Lung (tissue), 12 donors: ENCODE measurements around the gene PRDM16. TPM values are rescaled to one million over a fixed set of nuclear protein-coding genes. Genes with fewer than 3 reads are reported as not detected.

Experiments used
- ATAC-seq: fragments of 200-7000 bp; cut with Tn5 transposase; one replicate; pipeline ENCODE4 v1.9.1; 2020; ENCODE audit warnings: moderate number of reproducible peaks; ENCODE audit not compliant: insufficient read depth, low FRiP score
- DNase-seq, 3 donors: peaks; one replicate each; pipeline ENCODE4 v3.0.0-alpha.2; 2013 to 2017
- H3K27ac ChIP-seq, 2 donors: one replicate each; pipeline ENCODE4 v1.5.1; 2013; ENCODE audit warnings: mild to moderate bottlenecking in 2 of 2, moderate library complexity in 2 of 2, control low read depth in 1 of 2, inconsistent platforms in 1 of 2, low read depth in 1 of 2, low read length in 1 of 2
- H3K27me3 ChIP-seq, 3 donors: one replicate each; pipeline ENCODE4 v1.5.1; 2013; ENCODE audit warnings: low read length in 2 of 3; ENCODE audit not compliant: control insufficient read depth in 3 of 3, insufficient read depth in 3 of 3
- H3K36me3 ChIP-seq, 4 donors: one replicate each; pipeline ENCODE4 v1.5.1; 2013; ENCODE audit warnings: low read length in 4 of 4, mild to moderate bottlenecking in 1 of 4, moderate library complexity in 1 of 4; ENCODE audit not compliant: control insufficient read depth in 4 of 4, insufficient read depth in 4 of 4
- H3K4me1 ChIP-seq, 5 donors: one replicate each; pipeline ENCODE4 v1.5.1; 2013; ENCODE audit warnings: low read length in 5 of 5, mild to moderate bottlenecking in 2 of 5, moderate library complexity in 1 of 5; ENCODE audit not compliant: control insufficient read depth in 5 of 5, insufficient read depth in 5 of 5
- H3K4me3 ChIP-seq: one replicate; pipeline ENCODE4 v1.5.1; 2013; ENCODE audit warnings: mild to moderate bottlenecking, control low read depth, moderate library complexity
- H3K9ac ChIP-seq, 2 donors: one replicate each; pipeline ENCODE4 v1.5.1; 2013; ENCODE audit warnings: low read length in 2 of 2, control low read depth in 1 of 2; ENCODE audit not compliant: insufficient read depth in 1 of 2
- H3K9me3 ChIP-seq, 4 donors: one replicate each; pipeline ENCODE4 v1.5.1; 2013; ENCODE audit warnings: low read length in 3 of 4, mild to moderate bottlenecking in 1 of 4, moderate library complexity in 1 of 4; ENCODE audit not compliant: control insufficient read depth in 4 of 4, insufficient read depth in 3 of 4
- WGBS, 2 donors: extraction: QIAGEN DNeasy Blood & Tissue Kit; methylation state at CpG; one replicate each; pipeline ENCODE4 v1.1.7; 2013; 5-methylcytosine and 5-hydroxymethylcytosine counted together
- polyA plus RNA-seq, 2 donors: library from polyadenylated mRNA; stranded (reverse); fragments of 200-250 nt; gene quantifications; one replicate each; pipeline ENCODE4 v1.2.1, GENCODE V29; 2013
- total RNA-seq, 2 donors: library from RNA; depleted of rRNA in 1 of 2; stranded (reverse); fragments of >200 nt in 1 of 2; gene quantifications; one replicate each; pipeline ENCODE4 v1.2.1, GENCODE V29; 2014 to 2021
- TF ChIP-seq, protein P1 (sequence below): IDR thresholded peaks from 2 replicates; pipeline ENCODE4 v1.5.1; 2012; ENCODE audit warnings: mild to moderate bottlenecking; ENCODE audit errors: control extremely low read depth, extremely low read depth
- donor health status: control.
- donor health status: control.
- donor health status: Bipolar disorder and iron deficiency.
- donor health status: healthy.
- donor health status: DM: yes; HTN: yes; CAD: no.

The PRDM16 gene
- total and polyA plus RNA-seq, 4 donors: 2.4 to 36.5 (median 13.1) TPM

DNA sequence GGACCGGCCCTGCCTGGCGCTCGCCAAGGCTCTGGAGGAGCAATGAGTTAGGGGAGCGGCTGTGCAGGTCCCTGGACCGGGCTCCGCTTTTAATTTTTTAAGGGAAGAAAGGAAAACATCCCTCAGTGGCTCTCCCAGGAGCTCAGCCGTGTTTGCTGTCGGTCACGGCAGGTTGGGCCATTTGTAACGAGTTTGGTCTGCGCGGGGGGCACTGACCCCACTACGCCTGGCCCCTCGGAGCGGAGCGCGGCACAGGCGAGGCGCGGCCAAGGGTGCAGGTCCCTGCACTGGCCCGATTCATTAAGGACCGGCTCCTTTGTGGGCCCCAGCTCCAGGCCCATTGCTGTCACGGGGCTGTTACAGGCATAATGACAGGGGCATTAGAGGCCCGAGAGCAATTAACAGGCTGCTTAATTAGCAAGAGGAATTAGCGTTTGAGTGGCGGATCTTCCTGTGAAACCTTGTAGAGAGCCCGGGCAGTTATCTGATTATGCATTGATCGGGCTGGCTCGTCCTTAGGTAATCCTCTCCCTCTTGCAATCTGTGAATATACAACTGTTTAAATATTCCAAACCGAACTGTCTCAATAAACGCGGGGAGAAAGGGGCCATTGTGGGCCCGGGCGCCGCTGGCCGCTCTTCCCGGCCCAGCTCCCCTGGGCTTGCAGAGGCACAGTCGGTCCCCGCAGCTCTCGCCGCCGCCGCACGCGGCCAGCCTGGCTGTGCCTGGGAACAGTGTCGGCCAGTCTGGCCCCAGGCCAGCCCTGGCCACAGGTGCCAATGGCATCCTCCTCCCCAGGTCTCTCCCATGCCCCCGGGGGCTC is 56.8 kb downstream of the PRDM16 start:
- H3K36me3 ChIP-seq: no peaks in the 10 kb centered on the region
- H3K9me3 ChIP-seq: no peaks in the 10 kb centered on the region
- no peak overlapping the region for H3K9ac ChIP-seq
- no peak overlapping the region for H3K27ac ChIP-seq
- WGBS, 2 donors: 91% methylated on average over 47 of the region's 47 CpGs
- no peak for ATAC-seq
- TF ChIP-seq, protein P1, sequence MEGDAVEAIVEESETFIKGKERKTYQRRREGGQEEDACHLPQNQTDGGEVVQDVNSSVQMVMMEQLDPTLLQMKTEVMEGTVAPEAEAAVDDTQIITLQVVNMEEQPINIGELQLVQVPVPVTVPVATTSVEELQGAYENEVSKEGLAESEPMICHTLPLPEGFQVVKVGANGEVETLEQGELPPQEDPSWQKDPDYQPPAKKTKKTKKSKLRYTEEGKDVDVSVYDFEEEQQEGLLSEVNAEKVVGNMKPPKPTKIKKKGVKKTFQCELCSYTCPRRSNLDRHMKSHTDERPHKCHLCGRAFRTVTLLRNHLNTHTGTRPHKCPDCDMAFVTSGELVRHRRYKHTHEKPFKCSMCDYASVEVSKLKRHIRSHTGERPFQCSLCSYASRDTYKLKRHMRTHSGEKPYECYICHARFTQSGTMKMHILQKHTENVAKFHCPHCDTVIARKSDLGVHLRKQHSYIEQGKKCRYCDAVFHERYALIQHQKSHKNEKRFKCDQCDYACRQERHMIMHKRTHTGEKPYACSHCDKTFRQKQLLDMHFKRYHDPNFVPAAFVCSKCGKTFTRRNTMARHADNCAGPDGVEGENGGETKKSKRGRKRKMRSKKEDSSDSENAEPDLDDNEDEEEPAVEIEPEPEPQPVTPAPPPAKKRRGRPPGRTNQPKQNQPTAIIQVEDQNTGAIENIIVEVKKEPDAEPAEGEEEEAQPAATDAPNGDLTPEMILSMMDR: no peak
- H3K4me3 ChIP-seq: no peak overlapping the region
- H3K27me3 ChIP-seq: no peaks in the 10 kb centered on the region
- peaks cover 5 to 55% (median 25%) of the 10 kb centered on the region in 5 donors for H3K4me1 ChIP-seq
- no peak for DNase-seq

DNA sequence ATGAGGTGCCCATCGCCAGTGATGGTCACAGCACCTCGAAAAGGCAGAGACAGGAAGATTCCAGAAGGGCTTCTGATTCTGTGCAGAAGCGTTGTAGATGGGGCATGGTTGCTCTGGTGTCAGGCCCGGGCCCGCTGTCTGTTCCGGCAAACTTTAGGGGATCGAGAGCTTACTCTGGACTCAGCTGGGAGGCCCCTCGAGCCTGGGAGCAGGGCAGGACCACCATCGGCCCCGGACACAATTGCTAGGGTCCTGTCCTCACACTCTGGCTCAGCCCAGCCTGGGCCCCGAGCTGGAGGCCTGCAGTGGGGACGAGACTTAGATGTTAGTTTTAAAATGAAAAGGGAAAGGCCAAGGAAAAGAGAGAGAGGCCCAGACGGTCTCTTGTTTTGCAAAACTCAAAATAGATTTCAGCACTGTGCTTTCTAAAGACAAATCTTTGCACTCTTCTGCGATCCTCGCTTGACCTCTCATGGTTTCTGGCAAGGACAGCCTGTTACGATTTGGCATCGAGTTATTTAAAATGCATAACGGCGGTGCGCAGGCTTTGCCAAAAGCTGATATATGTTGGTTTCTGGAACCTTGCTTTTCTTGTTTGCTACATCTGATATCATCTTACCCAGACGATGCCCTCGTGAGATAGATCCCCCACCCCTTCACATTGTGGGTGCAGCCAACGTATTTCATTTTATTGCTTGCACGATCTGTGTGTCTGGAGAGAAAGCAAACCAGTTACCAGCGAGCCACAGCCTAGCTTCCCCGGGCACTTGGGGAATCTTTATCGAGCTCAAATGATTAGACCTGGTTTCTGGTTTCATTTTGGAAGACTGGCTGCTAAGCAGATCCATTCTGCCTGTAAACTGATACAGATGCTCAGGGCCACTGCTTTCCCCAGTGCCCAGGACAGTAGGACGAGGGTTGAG is 58.0 kb downstream of the PRDM16 start:
- Histone ChIP-seq H3K36me3 (no peaks in the 10 kb centered on the region), H3K27ac (peak overlapping the region; percentile 27 to 71), H3K4me3 (no peak overlapping the region), H3K27me3 (no peaks in the 10 kb centered on the region), H3K9ac (no peak overlapping the region), H3K9me3 (no peaks in the 10 kb centered on the region), H3K4me1 (peaks cover 5 to 52% (median 25%) of the 10 kb centered on the region in 5 donors)
- TF ChIP-seq, protein P1: no peak
- no peak for ATAC-seq
- DNase-seq: peak; percentile 56 to 87 (median 79)
- 63 to 84% methylated on average over 28 of the region's 28 CpGs for WGBS, 2 donors

DNA sequence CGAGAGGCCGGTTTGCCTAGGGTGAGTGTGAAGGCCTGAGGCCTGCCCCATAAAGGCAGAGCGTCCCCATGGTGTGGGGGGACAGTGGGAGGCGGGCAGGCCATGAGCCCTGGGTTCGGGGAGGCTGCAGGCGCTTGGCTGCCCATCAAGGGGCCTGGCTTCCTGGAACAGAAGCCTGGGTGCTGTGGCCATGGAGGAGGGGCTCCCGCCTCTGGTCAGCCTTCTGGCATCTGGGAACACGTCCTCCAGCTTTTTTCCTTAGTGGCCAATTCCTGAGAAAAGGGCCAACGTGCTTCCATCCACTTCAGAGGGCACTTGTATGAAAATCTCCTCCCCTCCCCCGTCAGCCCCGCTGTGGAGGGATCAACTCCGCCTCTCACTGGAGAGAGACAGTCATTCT is 58.7 kb downstream of the PRDM16 start:
- TF ChIP-seq, protein P1: no peak
- peak in 2 of 3 donors; percentile 45 to 51 for DNase-seq
- ATAC-seq: peak; percentile 50
- H3K4me3 ChIP-seq: no peak overlapping the region
- H3K9ac ChIP-seq: no peak overlapping the region
- H3K27ac ChIP-seq: peak overlapping the region; percentile 24 to 71
- H3K9me3 ChIP-seq: no peaks in the 10 kb centered on the region
- WGBS, 2 donors: 62 to 81% methylated on average over 12 of the region's 12 CpGs
- H3K27me3 ChIP-seq: no peaks in the 10 kb centered on the region
- no peaks in the 10 kb centered on the region for H3K36me3 ChIP-seq
- peaks cover 5 to 53% (median 25%) of the 10 kb centered on the region in 5 donors for H3K4me1 ChIP-seq
